ENCODE measurements around the gene KPNA1.

The KPNA1 gene

DNA sequence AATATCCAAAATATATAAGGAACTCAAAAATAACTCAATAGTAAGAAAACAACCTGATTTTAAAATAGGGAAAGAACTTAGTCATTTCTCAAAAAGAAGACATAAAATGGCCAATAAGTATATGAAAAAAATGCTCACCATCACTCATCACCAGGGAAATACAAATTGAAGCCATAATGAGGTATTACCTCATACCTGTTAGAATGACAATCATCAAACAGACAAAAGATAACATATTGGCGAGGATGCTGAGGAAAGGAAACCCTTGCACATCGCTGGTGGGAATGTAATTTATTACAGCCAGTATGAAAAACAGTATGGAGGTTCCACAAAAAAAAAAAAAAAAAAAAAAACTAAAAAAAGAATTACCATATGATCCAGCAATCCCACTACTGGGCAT is 38.2 kb downstream of the KPNA1 start:
- H3K4me3 ChIP-seq (ENCODE audit: low read depth, low read length) = no peak overlapping the region
- no peak for TF ChIP-seq CTCF (IDR thresholded peaks at IDR 0.05; ENCODE audit: low read depth, low read length)

DNA sequence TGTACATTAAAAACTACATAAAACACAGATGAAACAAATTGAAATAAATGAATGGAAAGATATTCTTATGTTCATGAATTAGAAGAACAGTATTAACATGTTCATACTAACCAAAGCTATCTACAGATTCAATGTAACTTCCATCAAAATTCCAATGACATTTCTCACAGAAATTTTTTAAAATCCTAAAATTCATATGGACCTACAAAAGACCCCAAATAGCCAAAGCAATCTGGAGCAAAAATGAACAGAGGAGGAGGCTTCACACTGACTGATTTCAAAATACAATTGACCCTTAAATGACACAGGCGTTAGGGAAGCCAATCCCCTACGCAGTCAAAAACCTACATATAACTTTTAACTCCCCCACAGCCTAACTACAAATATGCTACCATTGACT is 39.4 kb downstream of the KPNA1 start:
- TF ChIP-seq CTCF (IDR thresholded peaks at IDR 0.05; ENCODE audit: low read depth, low read length) = no peak
- no peak overlapping the region for H3K4me3 ChIP-seq (ENCODE audit: low read depth, low read length)

DNA sequence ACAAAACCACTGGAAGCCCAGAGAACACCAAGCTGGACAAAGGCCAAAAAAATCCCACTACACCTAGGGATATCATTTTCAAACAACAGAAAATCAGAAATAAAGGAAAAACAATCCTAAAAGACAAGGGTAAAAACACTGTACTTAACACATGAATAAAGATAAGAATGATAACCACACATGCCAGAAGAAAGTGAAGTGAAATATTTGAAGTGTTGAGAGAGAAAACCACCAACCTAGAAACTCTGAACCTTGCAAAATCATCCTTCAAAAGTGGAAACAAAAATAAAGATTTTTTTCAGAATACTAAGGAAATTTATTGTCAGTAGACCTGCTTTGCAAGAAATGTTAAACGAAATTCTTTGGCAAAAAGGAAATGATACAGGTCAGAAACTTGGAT is 45.1 kb downstream of the KPNA1 start:
- no peak for TF ChIP-seq CTCF (IDR thresholded peaks at IDR 0.05; ENCODE audit: low read depth, low read length)

DNA sequence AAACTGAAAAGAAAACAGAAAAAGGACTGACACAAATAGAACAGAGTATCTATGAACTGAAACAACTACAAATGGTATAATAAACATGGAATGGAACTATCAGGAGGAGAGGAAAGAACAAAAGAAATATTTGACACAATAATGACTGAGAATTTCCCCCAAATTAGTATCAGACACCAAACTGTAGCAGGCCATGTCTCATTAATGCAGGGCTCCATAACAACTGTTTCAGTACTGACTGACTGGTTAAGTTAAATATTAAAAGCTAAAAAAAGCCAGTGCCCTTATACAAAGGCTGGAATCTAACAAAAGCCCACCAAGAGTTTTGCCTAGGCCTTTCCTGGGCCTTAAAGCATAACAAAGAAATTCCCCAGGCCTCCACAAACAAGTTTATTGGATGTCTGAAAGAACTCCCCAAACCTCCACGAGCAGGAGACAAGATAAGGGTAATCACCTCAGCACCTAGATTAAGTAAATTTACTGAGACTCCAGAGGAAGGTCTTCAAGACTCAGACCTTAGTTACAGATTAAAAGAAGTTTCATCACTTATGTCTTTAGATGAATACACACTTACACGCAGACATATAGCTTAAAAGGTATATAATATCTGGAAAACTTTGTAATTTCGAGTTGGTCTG is 45.7 kb downstream of the KPNA1 start:
- H3K4me3 ChIP-seq (ENCODE audit: low read depth, low read length) = no peak overlapping the region

More for the DNA sequence above, 45.1 kb downstream of the KPNA1 start:
- H3K4me3 ChIP-seq (ENCODE audit: low read depth, low read length) = no peak overlapping the region

GRCh38 chr3:122466701-122467240 is 48.0 kb downstream of the KPNA1 start:
- TF ChIP-seq CTCF (IDR thresholded peaks at IDR 0.05; ENCODE audit: low read depth, low read length) = no peak
- H3K4me3 ChIP-seq (ENCODE audit: low read depth, low read length) = no peak overlapping the region

More for the DNA sequence above, 45.7 kb downstream of the KPNA1 start:
- no peak for TF ChIP-seq CTCF (IDR thresholded peaks at IDR 0.05; ENCODE audit: low read depth, low read length)

DNA sequence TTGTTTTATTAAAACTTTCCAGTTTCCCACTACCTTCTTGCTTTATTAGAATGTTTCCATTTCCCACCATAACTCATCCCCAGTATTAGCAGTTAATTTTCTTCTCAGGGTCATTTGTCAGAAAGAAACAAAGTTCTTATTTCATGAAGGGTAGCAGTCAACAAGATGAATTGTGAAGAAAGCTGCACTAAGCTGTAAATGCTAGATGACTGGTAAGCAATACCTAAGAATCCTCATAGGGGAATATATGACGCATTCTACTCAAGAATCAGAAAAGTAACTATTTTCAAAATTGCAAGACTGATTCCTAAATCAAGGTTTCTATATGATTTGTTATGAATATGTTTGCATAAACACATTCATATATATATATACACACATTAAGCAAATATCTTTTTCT is 50.1 kb downstream of the KPNA1 start:
- TF ChIP-seq CTCF (IDR thresholded peaks at IDR 0.05; ENCODE audit: low read depth, low read length) = no peak
- no peak overlapping the region for H3K4me3 ChIP-seq (ENCODE audit: low read depth, low read length)

DNA sequence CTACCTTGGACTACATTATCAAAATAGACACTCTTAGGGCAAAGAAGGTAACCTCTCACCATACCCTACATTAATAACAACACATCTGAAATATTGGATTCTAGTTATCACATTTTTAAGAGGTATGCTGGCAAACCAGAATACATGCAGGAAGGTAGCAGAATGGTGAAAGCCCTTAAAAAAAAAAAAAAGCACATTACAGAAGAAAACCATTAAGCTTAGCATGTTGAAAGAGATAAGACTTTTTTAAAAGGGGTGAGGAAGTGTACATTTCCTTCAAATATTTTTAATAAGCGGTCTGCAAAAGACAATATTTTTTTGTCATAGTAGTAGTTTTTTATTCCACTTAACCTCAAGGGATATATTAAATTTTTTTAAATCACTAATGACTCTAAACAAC is 52.3 kb downstream of the KPNA1 start:
- TF ChIP-seq CTCF (IDR thresholded peaks at IDR 0.05; ENCODE audit: low read depth, low read length) = no peak
- H3K4me3 ChIP-seq (ENCODE audit: low read depth, low read length) = no peak overlapping the region

Measured in WI38 (cell line).